HEK293T (cell line): ENCODE results near the gene PARVB.

Experiments
- ARNT ChIP-seq: fragments of 450-650 bp; IDR thresholded peaks from 2 replicates; pipeline ENCODE4 v1.6.1; 2017; ENCODE audit warnings: mild to moderate bottlenecking
- BHLHE40 ChIP-seq: fragments of 450-650 bp; IDR thresholded peaks from 2 replicates; pipeline ENCODE4 v1.6.1; 2016; ENCODE audit warnings: mild to moderate bottlenecking, moderate library complexity, borderline replicate concordance
- FOXA1 ChIP-seq: fragments of 450-650 bp; IDR thresholded peaks from 2 replicates; pipeline ENCODE4 v1.6.1; 2016; ENCODE audit warnings: mild to moderate bottlenecking
- FOXM1 ChIP-seq: fragments of 450-650 bp; IDR thresholded peaks from 2 replicates; pipeline ENCODE4 v1.6.1; 2017; ENCODE audit warnings: mild to moderate bottlenecking, borderline replicate concordance
- LEF1 ChIP-seq: fragments of 450-650 bp; IDR thresholded peaks from 2 replicates; pipeline ENCODE4 v1.6.1; 2017; ENCODE audit warnings: mild to moderate bottlenecking, borderline replicate concordance
- SP1 ChIP-seq: fragments of 450-650 bp; IDR thresholded peaks from 2 replicates; pipeline ENCODE4 v1.6.1; 2017
- SUZ12 ChIP-seq: fragments of 450-650 bp; IDR thresholded peaks from 2 replicates; pipeline ENCODE4 v1.6.1; 2016; ENCODE audit warnings: mild to moderate bottlenecking

DNA sequence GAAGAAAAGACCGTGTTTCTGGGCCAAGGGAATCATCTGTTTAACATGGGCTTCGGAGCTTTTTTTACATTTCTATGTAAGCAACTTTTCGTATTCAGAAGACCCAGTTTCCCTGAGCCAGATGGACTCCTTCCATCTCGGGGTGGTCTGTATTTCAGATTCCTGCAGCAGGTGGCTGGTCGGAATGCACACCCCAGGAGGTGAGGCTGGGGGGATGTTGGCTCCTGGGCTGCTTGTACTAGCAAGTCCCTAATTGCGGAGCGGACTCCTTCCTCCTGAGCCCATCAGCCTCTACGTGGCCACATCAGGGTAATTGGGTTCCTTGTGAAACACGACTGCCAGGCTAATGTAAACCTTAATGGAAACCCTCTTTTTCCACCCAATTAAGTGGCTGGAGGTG is 58.7 kb downstream of the PARVB start:
- TF ChIP-seq SUZ12 (no peak), FOXM1 (no peak), SP1 (no peak), BHLHE40 (no peak), FOXA1 (no peak), ARNT (no peak), LEF1 (no peak)
